ENCODE measurements around the gene ACBD4.

- TF ChIP-seq SP1 (IDR thresholded peaks at IDR 0.05) (peak; percentile 3), GABPA (IDR thresholded peaks at IDR 0.05 in 1 of 2, conservative IDR thresholded peaks at IDR 0.05 in 1 of 2) (no peak)
- TF ChIP-seq, protein P1, sequence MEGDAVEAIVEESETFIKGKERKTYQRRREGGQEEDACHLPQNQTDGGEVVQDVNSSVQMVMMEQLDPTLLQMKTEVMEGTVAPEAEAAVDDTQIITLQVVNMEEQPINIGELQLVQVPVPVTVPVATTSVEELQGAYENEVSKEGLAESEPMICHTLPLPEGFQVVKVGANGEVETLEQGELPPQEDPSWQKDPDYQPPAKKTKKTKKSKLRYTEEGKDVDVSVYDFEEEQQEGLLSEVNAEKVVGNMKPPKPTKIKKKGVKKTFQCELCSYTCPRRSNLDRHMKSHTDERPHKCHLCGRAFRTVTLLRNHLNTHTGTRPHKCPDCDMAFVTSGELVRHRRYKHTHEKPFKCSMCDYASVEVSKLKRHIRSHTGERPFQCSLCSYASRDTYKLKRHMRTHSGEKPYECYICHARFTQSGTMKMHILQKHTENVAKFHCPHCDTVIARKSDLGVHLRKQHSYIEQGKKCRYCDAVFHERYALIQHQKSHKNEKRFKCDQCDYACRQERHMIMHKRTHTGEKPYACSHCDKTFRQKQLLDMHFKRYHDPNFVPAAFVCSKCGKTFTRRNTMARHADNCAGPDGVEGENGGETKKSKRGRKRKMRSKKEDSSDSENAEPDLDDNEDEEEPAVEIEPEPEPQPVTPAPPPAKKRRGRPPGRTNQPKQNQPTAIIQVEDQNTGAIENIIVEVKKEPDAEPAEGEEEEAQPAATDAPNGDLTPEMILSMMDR (IDR thresholded peaks at IDR 0.05; ENCODE audit: low read depth, low read length, missing input control): peak; percentile 88
- TF ChIP-seq, protein P2, sequence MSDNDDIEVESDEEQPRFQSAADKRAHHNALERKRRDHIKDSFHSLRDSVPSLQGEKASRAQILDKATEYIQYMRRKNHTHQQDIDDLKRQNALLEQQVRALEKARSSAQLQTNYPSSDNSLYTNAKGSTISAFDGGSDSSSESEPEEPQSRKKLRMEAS (IDR thresholded peaks at IDR 0.05): no peak
Observed at GRCh38 chr17:45132572-45133463, 2.7 kb upstream of the ACBD4 start.
